ENCODE measurements around the gene MYL12B.

MYL12B gene

GRCh38 chr18:3236470-3236869, 25.5 kb upstream of the MYL12B start:
- no peak for DNase-seq

GRCh38 chr18:3238742-3239141, 23.2 kb upstream of the MYL12B start:
- DNase-seq: no peak

- no peak for DNase-seq
Observed at GRCh38 chr18:3245185-3245564, 16.8 kb upstream of the MYL12B start.

GRCh38 chr18:3245853-3246634, 15.9 kb upstream of the MYL12B start:
- peak; percentile 48 for DNase-seq

- DNase-seq: no peak
Observed at GRCh38 chr18:3246635-3247239, 15.2 kb upstream of the MYL12B start.

GRCh38 chr18:3247240-3248061, 14.5 kb upstream of the MYL12B start, which contains the start of gene MYL12A:
MYL12A (plus strand) TSS chr18:3247801; CDS start chr18:3253248, 5,447 bp downstream.
- DNase-seq: peak; percentile 79

- no peak for DNase-seq
Observed at GRCh38 chr18:3248062-3248657, 13.8 kb upstream of the MYL12B start.

GRCh38 chr18:3248658-3249359, 13.1 kb upstream of the MYL12B start:
- no peak for DNase-seq

- no peak for DNase-seq
Observed at GRCh38 chr18:3250237-3251107, 11.5 kb upstream of the MYL12B start.

- no peak for DNase-seq
Observed at GRCh38 chr18:3251249-3251962, 10.5 kb upstream of the MYL12B start.

- no peak for DNase-seq
Observed at GRCh38 chr18:3251963-3252277, 10.0 kb upstream of the MYL12B start.

GRCh38 chr18:3252843-3253242, 9.1 kb upstream of the MYL12B start:
- DNase-seq: no peak

- no peak for DNase-seq
Observed at GRCh38 chr18:3254725-3255124, 7.2 kb upstream of the MYL12B start.

GRCh38 chr18:3255611-3256165, 6.2 kb upstream of the MYL12B start:
- DNase-seq: no peak

GRCh38 chr18:3256693-3257626, 5.0 kb upstream of the MYL12B start:
- DNase-seq: no peak

- no peak for DNase-seq
Observed at GRCh38 chr18:3257627-3258120, 4.3 kb upstream of the MYL12B start.

GRCh38 chr18:3260995-3261372, 949 bp upstream of the MYL12B start:
- no peak for DNase-seq

- peak; percentile 42 for DNase-seq
Observed at GRCh38 chr18:3262234-3263131, 550 bp downstream of the MYL12B start.
